Heart right ventricle (tissue), 16 donors: ENCODE data around the gene PTGES. TPM values are rescaled to one million over a fixed set of nuclear protein-coding genes. Genes with fewer than 3 reads are reported as not detected.

Source experiments
- ATAC-seq, 8 donors: fragments of 200-7000 bp; cut with Tn5 transposase; one replicate each; pipeline ENCODE4 v1.9.1; 2020; ENCODE audit warnings: mild to moderate bottlenecking in 8 of 8, moderate library complexity in 8 of 8, moderate number of reproducible peaks in 1 of 8
- DNase-seq, 2 donors: peaks; one replicate each; pipeline ENCODE4 v3.0.0-alpha.2; 2020
- H3K27ac ChIP-seq, 10 donors: fragments of 200-600 bp; sonication (generic) in 2 of 10; one replicate each; pipeline versions ENCODE4 v1.5.0 to v1.8.0; 2020 to 2022; ENCODE audit warnings: mild to moderate bottlenecking in 3 of 10
- H3K27me3 ChIP-seq, 7 donors: fragments of 200-600 bp; one replicate each; pipeline ENCODE4 v1.8.0; 2021 to 2022; ENCODE audit warnings: mild to moderate bottlenecking in 2 of 7
- H3K36me3 ChIP-seq, 9 donors: fragments of 200-600 bp; sonication (generic) in 1 of 9; one replicate each; pipeline versions ENCODE4 v1.5.0 to v1.8.0; 2020 to 2022; ENCODE audit warnings: mild to moderate bottlenecking in 2 of 9
- H3K4me1 ChIP-seq, 9 donors: fragments of 200-600 bp; sonication (generic) in 1 of 9; one replicate each; pipeline versions ENCODE4 v1.5.0 to v1.8.0; 2020 to 2022; ENCODE audit warnings: mild to moderate bottlenecking in 4 of 9
- H3K4me3 ChIP-seq, 10 donors: fragments of 200-600 bp; sonication (generic) in 2 of 10; one replicate each; pipeline versions ENCODE4 v1.5.0 to v1.8.0; 2020 to 2022; ENCODE audit warnings: mild to moderate bottlenecking in 7 of 10, moderate library complexity in 2 of 10
- H3K9me3 ChIP-seq, 11 donors: fragments of 200-600 bp in 10 of 11; sonication (generic) in 2 of 11; one replicate each; pipeline versions ENCODE4 v1.5.0 to v1.8.0; 2013 to 2022; ENCODE audit warnings: mild to moderate bottlenecking in 2 of 11, control low read depth in 1 of 11, moderate library complexity in 1 of 11
- WGBS, 2 donors: extraction: QIAGEN DNeasy Blood & Tissue Kit; methylation state at CpG; one replicate each; pipeline ENCODE4 v1.1.7; 2013; ENCODE audit warnings: inconsistent platforms in 1 of 2; 5-methylcytosine and 5-hydroxymethylcytosine counted together
- intact Hi-C, 10 donors: fragments of 100-400 bp; cut with DNase I; formaldehyde crosslinking; loops; one replicate each; pipeline versions ENCODE4 v1.11.1 to v1.14.2; 2022
- polyA plus RNA-seq, 2 donors: library from polyadenylated mRNA; stranded (reverse); fragments of 200-250 nt; gene quantifications; one replicate each; pipeline ENCODE4 v1.2.3, GENCODE V29; 2013
- total RNA-seq, 10 donors: library from RNA; stranded (reverse); fragmentation: NEBNext Ultra II Directional in 3 of 10; extraction: Animal tissue kit (Norgen Biotek cat#: 25700) in 3 of 10; gene quantifications; one replicate each; pipeline versions ENCODE4 v1.2.1 to v1.2.4, GENCODE V29; 2021 to 2023
- TF ChIP-seq, protein P1 (sequence below), 9 donors: fragments of 200-600 bp; sonication (generic) in 2 of 9; IDR thresholded peaks; one replicate each; pipeline versions ENCODE4 v1.5.0 to v1.8.0; 2021 to 2022; ENCODE audit warnings: antibody characterized with exemption in 9 of 9, mild to moderate bottlenecking in 5 of 9, moderate library complexity in 1 of 9
- donor health status: Arrhythmogenic right ventricular cardiomyopathy.
- donor health status: ischemic (EF 13 %, LVEDD 7.1; RV severe dilation, severe dysfunction).
- donor health status: healthy with polysubstance abuse.
- donor health status: DM: no; HTN: yes; CAD: no.
- donor health status: DM: no; HTN: no; CAD: no.
- donor health status: ischemic (EF 25% LVEDD 6.9; RV normal size, moderate dysfunction).
- donor health status: ischemic (EF 25% LVEDD 5.7; RV mildly dilated, moderate dysfunction).
- donor health status: healthy.
- donor health status: DM: yes; HTN: yes; CAD: no.
- donor health status: Ischemic cardiomyopathy.
- donor health status: ischemic (EF 35%, LVEDD 5.7; RV mildly dilated, moderate dysfunction).
- donor health status: nonischemic (EF 11% LVEDD 7.7; RV severe dilation, severe dysfunction).
- donor health status: DM: yes; HTN: yes; CAD: no.
- donor health status: PGD.
- donor health status: ischemic (EF 29% LVEDD 5.4; RV normal size, mild dysfunction).
- donor health status: nonischemic (EF 23%, LVEDD 6.1; RV moderate dilation, normal function).

The PTGES gene
- total and polyA plus RNA-seq, 12 donors, result 0.15 to 5.7 (median 1.5) TPM

DNA sequence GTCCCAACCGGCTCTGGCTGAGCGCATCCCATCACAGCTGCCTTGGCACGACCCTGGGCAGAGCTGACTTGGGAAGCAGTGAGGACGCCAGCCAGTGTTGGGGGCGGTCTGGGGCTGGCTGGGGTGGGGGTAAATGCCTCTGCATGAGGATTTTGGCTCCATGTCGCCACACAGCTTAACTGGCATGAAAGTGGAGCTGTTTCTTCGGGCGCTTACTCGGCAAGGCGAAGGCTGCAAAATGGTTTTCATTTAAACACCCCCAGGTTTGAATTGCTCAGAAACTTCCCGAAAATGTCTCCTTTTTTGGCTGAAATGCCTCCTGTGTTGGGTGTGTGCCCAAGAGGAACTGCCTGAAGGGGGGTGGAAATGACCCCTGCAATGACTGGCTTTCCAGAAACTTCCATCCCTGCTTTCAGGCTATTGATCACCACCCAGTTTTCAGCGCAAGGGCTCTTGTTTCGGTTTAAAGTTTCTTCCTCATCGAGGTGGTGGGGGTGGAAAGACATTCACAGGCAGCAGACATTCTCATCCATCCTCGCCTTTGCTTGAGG lies 38.3 kb downstream of the PTGES start:
- Histone ChIP-seq H3K27me3 (peaks cover 0 to 17% (median 0%) of the 10 kb centered on the region in 7 donors), H3K27ac (no peak overlapping the region), H3K4me3 (no peak overlapping the region), H3K4me1 (peaks cover 0 to 32% (median 3%) of the 10 kb centered on the region in 9 donors), H3K9me3 (no peaks in the 10 kb centered on the region), H3K36me3 (no peaks in the 10 kb centered on the region)
- intact Hi-C loops, result loop anchor here in 1 of 10 donors (5.0 kb wide), 1 partner anchor 62 kb away; no protein-coding TSS in a partner anchor
- ATAC-seq, result no peak
- TF ChIP-seq, protein P1, sequence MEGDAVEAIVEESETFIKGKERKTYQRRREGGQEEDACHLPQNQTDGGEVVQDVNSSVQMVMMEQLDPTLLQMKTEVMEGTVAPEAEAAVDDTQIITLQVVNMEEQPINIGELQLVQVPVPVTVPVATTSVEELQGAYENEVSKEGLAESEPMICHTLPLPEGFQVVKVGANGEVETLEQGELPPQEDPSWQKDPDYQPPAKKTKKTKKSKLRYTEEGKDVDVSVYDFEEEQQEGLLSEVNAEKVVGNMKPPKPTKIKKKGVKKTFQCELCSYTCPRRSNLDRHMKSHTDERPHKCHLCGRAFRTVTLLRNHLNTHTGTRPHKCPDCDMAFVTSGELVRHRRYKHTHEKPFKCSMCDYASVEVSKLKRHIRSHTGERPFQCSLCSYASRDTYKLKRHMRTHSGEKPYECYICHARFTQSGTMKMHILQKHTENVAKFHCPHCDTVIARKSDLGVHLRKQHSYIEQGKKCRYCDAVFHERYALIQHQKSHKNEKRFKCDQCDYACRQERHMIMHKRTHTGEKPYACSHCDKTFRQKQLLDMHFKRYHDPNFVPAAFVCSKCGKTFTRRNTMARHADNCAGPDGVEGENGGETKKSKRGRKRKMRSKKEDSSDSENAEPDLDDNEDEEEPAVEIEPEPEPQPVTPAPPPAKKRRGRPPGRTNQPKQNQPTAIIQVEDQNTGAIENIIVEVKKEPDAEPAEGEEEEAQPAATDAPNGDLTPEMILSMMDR (IDR thresholded peaks at IDR 0.05), result no peak
- 81 to 88% methylated on average over 15 of the region's 15 CpGs for WGBS, 2 donors
- DNase-seq, result no peak

- H3K27me3 ChIP-seq, result peaks cover 0 to 17% (median 0%) of the 10 kb centered on the region in 7 donors
- no peak for DNase-seq
- no peaks in the 10 kb centered on the region for H3K9me3 ChIP-seq
- H3K4me1 ChIP-seq, result peaks cover 0 to 32% (median 3%) of the 10 kb centered on the region in 9 donors
- no peak overlapping the region for H3K4me3 ChIP-seq
- no peaks in the 10 kb centered on the region for H3K36me3 ChIP-seq
- TF ChIP-seq, protein P1 (IDR thresholded peaks at IDR 0.05), result no peak
- intact Hi-C loops, result no loop called here
- ATAC-seq, result no peak
- WGBS, 2 donors, result 91 to 94% methylated on average over 10 of the region's 10 CpGs
- H3K27ac ChIP-seq, result peak overlapping the region in 4 of 10 donors; percentile 60 to 76 (median 68)
Measured at GRCh38 chr9:129713402-129713679, 39.5 kb downstream of the PTGES start.

GRCh38 chr9:129712634-129713401 lies 40.0 kb downstream of the PTGES start:
- no peaks in the 10 kb centered on the region for H3K36me3 ChIP-seq
- intact Hi-C loops, result no loop called here
- H3K27me3 ChIP-seq, result peaks cover 0 to 17% (median 0%) of the 10 kb centered on the region in 7 donors
- ATAC-seq (peak in 5 of 8 donors; percentile 8 to 51 (median 16)), DNase-seq (no peak)
- TF ChIP-seq, protein P1 (IDR thresholded peaks at IDR 0.05), result no peak
- 50 to 61% methylated on average over 26 of the region's 26 CpGs for WGBS, 2 donors
- peak overlapping the region in 2 of 10 donors; percentile 2 to 12 for H3K4me3 ChIP-seq
- no peaks in the 10 kb centered on the region for H3K9me3 ChIP-seq
- H3K27ac ChIP-seq, result peak overlapping the region in 7 of 10 donors; percentile 16 to 76 (median 61)
- peaks cover 0 to 32% (median 3%) of the 10 kb centered on the region in 9 donors for H3K4me1 ChIP-seq

- DNase-seq, result no peak
- H3K9me3 ChIP-seq, result no peaks in the 10 kb centered on the region
- WGBS, 2 donors, result 93 to 96% methylated on average over 3 of the region's 3 CpGs
- TF ChIP-seq, protein P1 (IDR thresholded peaks at IDR 0.05), result no peak
- no peak for ATAC-seq
- H3K27ac ChIP-seq, result no peak overlapping the region
- intact Hi-C loops, result no loop called here
- H3K4me1 ChIP-seq, result peaks cover 0 to 19% (median 3%) of the 10 kb centered on the region in 9 donors
- H3K4me3 ChIP-seq, result no peak overlapping the region
- no peaks in the 10 kb centered on the region for H3K36me3 ChIP-seq
- peaks cover 0 to 17% (median 0%) of the 10 kb centered on the region in 7 donors for H3K27me3 ChIP-seq
Measured at GRCh38 chr9:129710169-129710453, 42.7 kb downstream of the PTGES start.
